ENCODE measurements around the gene SDHD. TPM values are rescaled to one million over a fixed set of nuclear protein-coding genes. Genes with fewer than 3 reads are reported as not detected.
A peak's percentile ranks its signal among the peaks of the same experiment; 100 is the strongest.

SDHD gene
- total and polyA plus RNA-seq, 2 experiments from 2014 or later = 52.1 to 184 TPM

- no peaks in the 10 kb centered on the region for H3K4me1 ChIP-seq (ENCODE audit: low read depth)
- no peaks in the 10 kb centered on the region for H3K9me3 ChIP-seq (ENCODE audit: low read depth)
- H3K27me3 ChIP-seq = no peaks in the 10 kb centered on the region
- TF ChIP-seq, protein P1, sequence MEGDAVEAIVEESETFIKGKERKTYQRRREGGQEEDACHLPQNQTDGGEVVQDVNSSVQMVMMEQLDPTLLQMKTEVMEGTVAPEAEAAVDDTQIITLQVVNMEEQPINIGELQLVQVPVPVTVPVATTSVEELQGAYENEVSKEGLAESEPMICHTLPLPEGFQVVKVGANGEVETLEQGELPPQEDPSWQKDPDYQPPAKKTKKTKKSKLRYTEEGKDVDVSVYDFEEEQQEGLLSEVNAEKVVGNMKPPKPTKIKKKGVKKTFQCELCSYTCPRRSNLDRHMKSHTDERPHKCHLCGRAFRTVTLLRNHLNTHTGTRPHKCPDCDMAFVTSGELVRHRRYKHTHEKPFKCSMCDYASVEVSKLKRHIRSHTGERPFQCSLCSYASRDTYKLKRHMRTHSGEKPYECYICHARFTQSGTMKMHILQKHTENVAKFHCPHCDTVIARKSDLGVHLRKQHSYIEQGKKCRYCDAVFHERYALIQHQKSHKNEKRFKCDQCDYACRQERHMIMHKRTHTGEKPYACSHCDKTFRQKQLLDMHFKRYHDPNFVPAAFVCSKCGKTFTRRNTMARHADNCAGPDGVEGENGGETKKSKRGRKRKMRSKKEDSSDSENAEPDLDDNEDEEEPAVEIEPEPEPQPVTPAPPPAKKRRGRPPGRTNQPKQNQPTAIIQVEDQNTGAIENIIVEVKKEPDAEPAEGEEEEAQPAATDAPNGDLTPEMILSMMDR (IDR thresholded peaks at IDR 0.05; ENCODE audit: low read depth, low read length) = no peak
- H3K27ac ChIP-seq = no peak overlapping the region
- H3K36me3 ChIP-seq = no peaks in the 10 kb centered on the region
- DNase-seq (ENCODE audit: low read depth in 1 of 2, low spot score in 1 of 2) = no peak
- H3K4me3 ChIP-seq = no peak overlapping the region
Observed at GRCh38 chr11:112127056-112127455, 40.4 kb downstream of the SDHD start.

- no peak overlapping the region for H3K4me3 ChIP-seq
- no peaks in the 10 kb centered on the region for H3K9me3 ChIP-seq (ENCODE audit: low read depth)
- no peaks in the 10 kb centered on the region for H3K4me1 ChIP-seq (ENCODE audit: low read depth)
- no peak overlapping the region for H3K27ac ChIP-seq
- peak in 1 of 2 donors; percentile 62 for DNase-seq (ENCODE audit: low read depth in 1 of 2, low spot score in 1 of 2)
- H3K27me3 ChIP-seq = no peaks in the 10 kb centered on the region
- no peaks in the 10 kb centered on the region for H3K36me3 ChIP-seq
- TF ChIP-seq, protein P1 (IDR thresholded peaks at IDR 0.05; ENCODE audit: low read depth, low read length) = no peak
Observed at GRCh38 chr11:112128483-112129121, 41.9 kb downstream of the SDHD start.

GRCh38 chr11:112129656-112130055 is 43.0 kb downstream of the SDHD start:
- Histone ChIP-seq H3K27me3 (no peaks in the 10 kb centered on the region), H3K4me1 (ENCODE audit: low read depth) (no peaks in the 10 kb centered on the region), H3K9me3 (ENCODE audit: low read depth) (no peaks in the 10 kb centered on the region), H3K36me3 (no peaks in the 10 kb centered on the region), H3K27ac (no peak overlapping the region), H3K4me3 (no peak overlapping the region)
- no peak for DNase-seq (ENCODE audit: low read depth in 1 of 2, low spot score in 1 of 2)
- TF ChIP-seq, protein P1 (IDR thresholded peaks at IDR 0.05; ENCODE audit: low read depth, low read length) = no peak

DNA sequence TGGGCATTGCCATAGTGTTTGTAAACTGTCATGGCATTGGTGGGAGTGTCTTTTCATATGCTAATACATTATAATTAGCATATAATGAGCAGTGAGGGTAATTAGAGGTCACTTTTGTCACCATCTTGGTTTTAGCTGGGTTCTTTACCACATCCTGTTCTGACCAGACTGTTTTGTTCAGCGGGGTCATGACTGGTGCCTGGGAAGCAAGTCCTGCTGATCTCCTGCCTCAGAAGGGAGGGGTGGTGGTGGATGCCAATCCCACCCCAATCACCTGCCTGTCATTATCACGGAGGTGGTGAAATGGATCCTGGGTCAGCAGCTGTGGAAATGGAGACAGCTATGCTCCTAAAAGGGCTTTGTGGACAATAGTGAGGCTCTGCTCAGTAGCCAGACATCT is 46.1 kb downstream of the SDHD start:
- TF ChIP-seq, protein P1 (IDR thresholded peaks at IDR 0.05; ENCODE audit: low read depth, low read length) = no peak
- no peaks in the 10 kb centered on the region for H3K36me3 ChIP-seq
- H3K27ac ChIP-seq = no peak overlapping the region
- H3K4me1 ChIP-seq (ENCODE audit: low read depth) = no peaks in the 10 kb centered on the region
- no peaks in the 10 kb centered on the region for H3K27me3 ChIP-seq
- H3K9me3 ChIP-seq (ENCODE audit: low read depth) = no peaks in the 10 kb centered on the region
- H3K4me3 ChIP-seq = no peak overlapping the region
- no peak for DNase-seq (ENCODE audit: low read depth in 1 of 2, low spot score in 1 of 2)

- Histone ChIP-seq H3K27ac (no peak overlapping the region), H3K27me3 (no peaks in the 10 kb centered on the region), H3K4me1 (ENCODE audit: low read depth) (no peaks in the 10 kb centered on the region), H3K4me3 (no peak overlapping the region), H3K36me3 (no peaks in the 10 kb centered on the region), H3K9me3 (ENCODE audit: low read depth) (no peaks in the 10 kb centered on the region)
- TF ChIP-seq, protein P1 (IDR thresholded peaks at IDR 0.05; ENCODE audit: low read depth, low read length) = no peak
- no peak for DNase-seq (ENCODE audit: low read depth in 1 of 2, low spot score in 1 of 2)
Observed at GRCh38 chr11:112134473-112134872, 47.8 kb downstream of the SDHD start.

Measured in cardiac muscle cell (in vitro differentiated cells and primary cell).